SK-N-SH (cell line): ENCODE data around the gene MSH6. TPM values are rescaled to one million over a fixed set of nuclear protein-coding genes. Genes with fewer than 3 reads are reported as not detected.

Experiments
- CTCF ChIA-PET: fragments of 300-600, 350-600 bp; formaldehyde crosslinking; extraction: SDS; loops from one replicate; lab custom pipeline; 2021; lab: Yijun Ruan, JAX
- POLR2A ChIA-PET: fragments of 350-600 bp; sonication (Branson Sonifier 250); formaldehyde crosslinking; extraction: SDS; loops from one replicate; lab custom pipeline; 2020; ENCODE audit warnings: antibody characterized with exemption, inconsistent platforms; lab: Yijun Ruan, JAX
- DNase-seq: peaks from one replicate; pipeline ENCODE4 v3.0.0; 2012
- H2AFZ ChIP-seq: fragments of 200-600 bp; sonication (generic); 2 replicates; pipeline ENCODE4 v1.8.1; 2016; ENCODE audit warnings: antibody characterized with exemption, mild to moderate bottlenecking, low read depth
- H3F3A ChIP-seq: fragments of 200-600 bp; sonication (generic); replicated peaks from 2 replicates; pipeline ENCODE3; 2016; ENCODE audit warnings: antibody characterized with exemption, mild to moderate bottlenecking; ENCODE audit not compliant: insufficient read depth
- H3K27ac ChIP-seq, 2 experiments: fragments of 200-500 bp in 1 of 2; fragments of 200-600 bp in 1 of 2; sonication (Bioruptor generic) in 1 of 2; sonication (generic), shearing (Covaris generic) in 1 of 2; 2 replicates each; pipeline versions ENCODE4 v1.5.1 to v1.6.1; 2014 to 2016; ENCODE audit warnings: low read depth in 2 of 2, inconsistent platforms in 1 of 2, low read length in 1 of 2, mild to moderate bottlenecking in 1 of 2, mixed read lengths in 1 of 2
- H3K27me3 ChIP-seq: fragments of 200-600 bp; sonication (generic), shearing (Covaris generic); 2 replicates; pipeline ENCODE4 v1.6.1; 2016; ENCODE audit warnings: mixed run types; ENCODE audit not compliant: insufficient read depth
- H3K36me3 ChIP-seq, 2 experiments: fragments of 200-500 bp in 1 of 2; fragments of 200-600 bp in 1 of 2; sonication (Bioruptor generic) in 1 of 2; sonication (generic) in 1 of 2; replicated peaks in 1 of 2; 2 replicates each; pipeline versions ENCODE3 to v1.5.1; 2014 to 2016; ENCODE audit warnings: low read length in 1 of 2, mild to moderate bottlenecking in 1 of 2; ENCODE audit not compliant: insufficient read depth in 2 of 2, control insufficient read depth in 1 of 2
- H3K4me1 ChIP-seq, 2 experiments: fragments of 200-500 bp in 1 of 2; fragments of 200-600 bp in 1 of 2; sonication (Bioruptor generic) in 1 of 2; sonication (generic), shearing (Covaris generic) in 1 of 2; 2 replicates each; pipeline versions ENCODE4 v1.5.1 to v1.6.1; 2014 to 2016; ENCODE audit warnings: low read depth in 1 of 2, low read length in 1 of 2, mixed run types in 1 of 2; ENCODE audit not compliant: insufficient read depth in 2 of 2, control insufficient read depth in 1 of 2
- H3K4me2 ChIP-seq: fragments of 200-600 bp; sonication (generic), shearing (Covaris generic); 2 replicates; pipeline ENCODE4 v1.6.1; 2017; ENCODE audit warnings: mixed run types
- H3K4me3 ChIP-seq, 2 experiments: fragments of 200-500 bp in 1 of 2; fragments of 200-600 bp in 1 of 2; sonication (Bioruptor generic) in 1 of 2; sonication (generic), shearing (Covaris generic) in 1 of 2; 2 replicates each; pipeline versions ENCODE4 v1.5.1 to v1.8.1; 2014 to 2016; ENCODE audit warnings: low read depth in 2 of 2, inconsistent platforms in 1 of 2, low read length in 1 of 2, mild to moderate bottlenecking in 1 of 2, mixed read lengths in 1 of 2, moderate library complexity in 1 of 2
- H3K79me2 ChIP-seq: fragments of 200-600 bp; sonication (generic); 2 replicates; pipeline ENCODE4 v1.8.1; 2017; ENCODE audit warnings: mild to moderate bottlenecking; ENCODE audit not compliant: insufficient read depth
- H3K9ac ChIP-seq: fragments of 200-600 bp; sonication (generic); 2 replicates; pipeline ENCODE4 v1.6.1; 2017; ENCODE audit warnings: mixed run types
- H3K9me2 ChIP-seq: fragments of 200-600 bp; sonication (generic); 2 replicates; pipeline ENCODE4 v1.6.1; 2017; ENCODE audit warnings: mixed run types
- H3K9me3 ChIP-seq: fragments of 200-600 bp; sonication (generic); 2 replicates; pipeline ENCODE4 v1.6.1; 2017; ENCODE audit warnings: mixed run types, mild to moderate bottlenecking, moderate library complexity
- H4K20me1 ChIP-seq: fragments of 200-600 bp; sonication (generic); 2 replicates; pipeline ENCODE4 v1.6.1; 2017; ENCODE audit warnings: mild to moderate bottlenecking, mixed run types; ENCODE audit not compliant: insufficient read depth
- CTCF ChIP-seq: fragments of 200-600 bp; sonication (generic); IDR thresholded peaks from 2 replicates; pipeline ENCODE4 v1.6.1; 2017; ENCODE audit warnings: antibody characterized with exemption, mild to moderate bottlenecking, moderate library complexity
- ELF1 ChIP-seq: IDR thresholded peaks from 2 replicates; pipeline ENCODE4 v1.4.0; 2012
- EP300 ChIP-seq, 2 experiments: IDR thresholded peaks; 2 replicates each; pipeline versions ENCODE4 v1.4.0 to v1.6.1; 2012; ENCODE audit warnings: borderline replicate concordance in 1 of 2, low read depth in 1 of 2, low read length in 1 of 2
- EZH2phosphoT487 ChIP-seq: fragments of 200-600 bp; sonication (generic); IDR thresholded peaks from 2 replicates; pipeline ENCODE4 v1.6.1; 2017; ENCODE audit warnings: low read depth, mixed run types, mild to moderate bottlenecking, antibody characterized with exemption, moderate library complexity, borderline replicate concordance
- FOSL2 ChIP-seq: IDR thresholded peaks from 2 replicates; pipeline ENCODE4 v1.4.0; 2012; ENCODE audit warnings: low read depth, mild to moderate bottlenecking, moderate library complexity, borderline replicate concordance
- GABPA ChIP-seq: IDR thresholded peaks from 2 replicates; pipeline ENCODE4 v1.4.0; 2012; ENCODE audit warnings: low read depth, mild to moderate bottlenecking
- GATA2 ChIP-seq: sonication (generic); formaldehyde crosslinking; IDR thresholded peaks from 2 replicates; pipeline ENCODE4 v1.5.0; 2020; ENCODE audit warnings: mild to moderate bottlenecking, missing genetic modification reagents
- IRF3 ChIP-seq: fragments of 150-350 bp; IDR thresholded peaks from 2 replicates; pipeline ENCODE4 v1.6.1; 2016; ENCODE audit warnings: mild to moderate bottlenecking, low read depth, low read length
- JUND ChIP-seq: IDR thresholded peaks from 2 replicates; pipeline ENCODE4 v1.4.0; 2012
- MAX ChIP-seq: IDR thresholded peaks from 2 replicates; pipeline ENCODE4 v1.4.0; 2012; ENCODE audit warnings: low read depth
- MEF2A ChIP-seq: IDR thresholded peaks from 2 replicates; pipeline ENCODE4 v1.4.0; 2012; ENCODE audit warnings: low read depth, borderline replicate concordance
- MXI1 ChIP-seq: IDR thresholded peaks from 2 replicates; pipeline ENCODE4 v1.6.1; 2012; ENCODE audit warnings: mild to moderate bottlenecking, low read depth, low read length, improper control_type of control experiment
- NFIC ChIP-seq: IDR thresholded peaks from 2 replicates; pipeline ENCODE4 v1.4.0; 2012; ENCODE audit warnings: borderline replicate concordance
- NRF1 ChIP-seq: IDR thresholded peaks from 2 replicates; pipeline ENCODE4 v1.6.1; 2012; ENCODE audit warnings: low read depth, mild to moderate bottlenecking, low read length
- PBX3 ChIP-seq: IDR thresholded peaks from 2 replicates; pipeline ENCODE4; 2012
- POLR2AphosphoS5 ChIP-seq: IDR thresholded peaks from 2 replicates; pipeline ENCODE4 v1.6.1; 2012; ENCODE audit warnings: low read depth, low read length
- RAD21 ChIP-seq: IDR thresholded peaks from 2 replicates; pipeline ENCODE4 v1.6.1; 2012; ENCODE audit warnings: mild to moderate bottlenecking, low read length
- REST ChIP-seq: IDR thresholded peaks from 2 replicates; pipeline ENCODE4 v1.6.1; 2012; ENCODE audit warnings: mild to moderate bottlenecking, low read depth, low read length, moderate library complexity
- RFX5 ChIP-seq: IDR thresholded peaks from 2 replicates; pipeline ENCODE4 v1.6.1; 2012; ENCODE audit warnings: mild to moderate bottlenecking, improper control_type of control experiment, low read length
- SIN3A ChIP-seq: IDR thresholded peaks from 2 replicates; pipeline ENCODE4 v1.6.1; 2012; ENCODE audit warnings: low read depth, mild to moderate bottlenecking, low read length, moderate library complexity, borderline replicate concordance
- SMC3 ChIP-seq: IDR thresholded peaks from 2 replicates; pipeline ENCODE4 v1.6.1; 2012; ENCODE audit warnings: low read depth, low read length, improper control_type of control experiment
- TAF1 ChIP-seq: IDR thresholded peaks from 2 replicates; pipeline ENCODE4 v1.6.1; 2012; ENCODE audit warnings: low read depth, mild to moderate bottlenecking, low read length, moderate library complexity, borderline replicate concordance
- TEAD4 ChIP-seq: IDR thresholded peaks from 2 replicates; pipeline ENCODE4 v1.4.0; 2012; ENCODE audit warnings: mild to moderate bottlenecking, borderline replicate concordance; ENCODE audit not compliant: insufficient read depth
- USF2 ChIP-seq: fragments of 150-350 bp; IDR thresholded peaks from 2 replicates; pipeline ENCODE4 v1.6.1; 2017; ENCODE audit warnings: antibody characterized with exemption, low read length, low read depth, borderline replicate concordance
- WGBS: methylation state at CpG from one replicate; pipeline ENCODE4 v1.1.6; 2017; ENCODE audit warnings: low lambda C conversion rate; 5-methylcytosine and 5-hydroxymethylcytosine counted together
- polyA plus RNA-seq, 3 experiments: library from polyadenylated mRNA; depleted of rRNA; stranded (reverse); fragments of >200 nt; gene quantifications; 2 replicates each; pipeline ENCODE4 v1.2.3, GENCODE V29; 2012

MSH6 gene
- polyA plus RNA-seq, 1 of the 3 experiments (the other 2 are of a cell fraction), result 16.4 TPM

GRCh38 chr2:47767880-47768609 lies 14.9 kb upstream of the MSH6 start:
- ChIA-PET CTCF (interaction anchor here (0.6 to 10.8 kb wide), 113 partner anchors 12 to 1422 kb away, joined by 3 to 228 read pairs (median 4); partner anchors contain the start of gene MSH6), POLR2A (interaction anchor here (0.6 to 0.9 kb wide), 2 partner anchors 434 to 849 kb away, joined by 3 to 6 read pairs; no protein-coding TSS in a partner anchor)
- Histone ChIP-seq H3K9me3 (no peaks in the 10 kb centered on the region), H3K79me2 (no peaks in the 10 kb centered on the region), H3K9me2 (no peaks in the 10 kb centered on the region), H3K9ac (no peak overlapping the region), H4K20me1 (no peaks in the 10 kb centered on the region), H3K36me3 (no peaks in the 10 kb centered on the region), H3K4me3 (peak overlapping the region in 1 of 2 experiments; percentile 28; a peak in 2 of 4 replicates), H3K4me2 (peak overlapping the region; percentile 36; the same call in 1 of the 2 replicates), H3K4me1 (no peaks in the 10 kb centered on the region), H3K27ac (no peak overlapping the region), H3K27me3 (no peaks in the 10 kb centered on the region), H3F3A (peaks cover 4% of the 10 kb centered on the region), H2AFZ (peak overlapping the region; percentile 73; the same call in 1 of the 2 replicates)
- DNase-seq, result peak; percentile 90
- 27% methylated on average over 22 of the region's 28 CpGs for WGBS
- TF ChIP-seq SIN3A, result no peak
- TF ChIP-seq NRF1, result peak; percentile 7; the same call in 1 of the 2 replicates
- peak; percentile 97 for TF ChIP-seq RAD21
- no peak for TF ChIP-seq TEAD4
- TF ChIP-seq NFIC, result no peak
- no peak for TF ChIP-seq USF2
- TF ChIP-seq MEF2A, result no peak
- no peak for TF ChIP-seq RFX5
- TF ChIP-seq PBX3, result no peak
- no peak for TF ChIP-seq POLR2AphosphoS5
- TF ChIP-seq ELF1, result no peak
- TF ChIP-seq GABPA, result no peak
- no peak for TF ChIP-seq IRF3
- TF ChIP-seq EZH2phosphoT487, result no peak
- no peak for TF ChIP-seq TAF1
- no peak; a peak in 1 of 4 replicates for TF ChIP-seq EP300 (IDR thresholded peaks at IDR 0.05; ENCODE audit: borderline replicate concordance in 1 of 2, low read depth in 1 of 2, low read length in 1 of 2)
- TF ChIP-seq REST, result no peak
- TF ChIP-seq CTCF, result peak; percentile 99
- no peak for TF ChIP-seq MXI1
- peak; percentile 93 for TF ChIP-seq SMC3
- TF ChIP-seq MAX, result no peak
- TF ChIP-seq FOSL2, result no peak
- TF ChIP-seq GATA2 (CRISPR knock-in tag), result no peak
- no peak for TF ChIP-seq JUND
